GM18519 (cell line): ENCODE data around the gene MT1E.
"Not testable (repeated sequence)": the region's sequence is repeated elsewhere in the genome, so short reads cannot be mapped to it uniquely, and the experiment has no call there.

Experiments
- ATAC-seq: cut with Tn5 transposase; IDR thresholded peaks from one replicate; pipeline ENCODE4 v1.9.1; 2021; ENCODE audit warnings: mild to moderate bottlenecking, moderate library complexity; ENCODE audit not compliant: unreplicated experiment, low FRiP score

The MT1E gene

GRCh38 chr16:56625140-56625942 lies at the start of gene MT1E:
MT1E (plus strand) TSS chr16:56625781; CDS start chr16:56625852, 71 bp downstream.
- no peak for ATAC-seq

GRCh38 chr16:56576585-56577299 lies 48.8 kb upstream of the MT1E start:
- no peak for ATAC-seq

- no peak for ATAC-seq
These were observed 48.3 kb upstream of the MT1E start for GRCh38 chr16:56577300-56577625.

- no peak for ATAC-seq
These were observed 45.1 kb upstream of the MT1E start for GRCh38 chr16:56580391-56581048.

GRCh38 chr16:56582911-56583310 lies 42.7 kb upstream of the MT1E start:
- not testable (repeated sequence) for ATAC-seq

GRCh38 chr16:56583351-56584168 lies 42.0 kb upstream of the MT1E start:
- ATAC-seq: no peak

- ATAC-seq: no peak
These were observed 41.3 kb upstream of the MT1E start for GRCh38 chr16:56584276-56584675.

- ATAC-seq: no peak
These were observed 36.8 kb upstream of the MT1E start for GRCh38 chr16:56588781-56589140.

GRCh38 chr16:56589141-56590039 lies 36.2 kb upstream of the MT1E start, which contains the start of gene MT3:
MT3 (plus strand) TSS chr16:56589528; CDS start chr16:56589591, 63 bp downstream.
- ATAC-seq: no peak

GRCh38 chr16:56591377-56592060 lies 34.1 kb upstream of the MT1E start:
- no peak for ATAC-seq

- no peak for ATAC-seq
These were observed 31.8 kb upstream of the MT1E start for GRCh38 chr16:56593573-56594291.

GRCh38 chr16:56594292-56594619 lies 31.3 kb upstream of the MT1E start:
- ATAC-seq: no peak

- no peak for ATAC-seq
These were observed 25.1 kb upstream of the MT1E start for GRCh38 chr16:56600398-56600999.

GRCh38 chr16:56601325-56601724 lies 24.3 kb upstream of the MT1E start:
- no peak for ATAC-seq

GRCh38 chr16:56603589-56603988 lies 22.0 kb upstream of the MT1E start:
- ATAC-seq: no peak

- no peak for ATAC-seq
These were observed 20.6 kb upstream of the MT1E start for GRCh38 chr16:56604966-56605365.

GRCh38 chr16:56605475-56605874 lies 20.1 kb upstream of the MT1E start:
- no peak for ATAC-seq

- no peak for ATAC-seq
These were observed 19.5 kb upstream of the MT1E start for GRCh38 chr16:56606071-56606475.
